ENCODE measurements around the gene ALAS1.

The ALAS1 gene

DNA sequence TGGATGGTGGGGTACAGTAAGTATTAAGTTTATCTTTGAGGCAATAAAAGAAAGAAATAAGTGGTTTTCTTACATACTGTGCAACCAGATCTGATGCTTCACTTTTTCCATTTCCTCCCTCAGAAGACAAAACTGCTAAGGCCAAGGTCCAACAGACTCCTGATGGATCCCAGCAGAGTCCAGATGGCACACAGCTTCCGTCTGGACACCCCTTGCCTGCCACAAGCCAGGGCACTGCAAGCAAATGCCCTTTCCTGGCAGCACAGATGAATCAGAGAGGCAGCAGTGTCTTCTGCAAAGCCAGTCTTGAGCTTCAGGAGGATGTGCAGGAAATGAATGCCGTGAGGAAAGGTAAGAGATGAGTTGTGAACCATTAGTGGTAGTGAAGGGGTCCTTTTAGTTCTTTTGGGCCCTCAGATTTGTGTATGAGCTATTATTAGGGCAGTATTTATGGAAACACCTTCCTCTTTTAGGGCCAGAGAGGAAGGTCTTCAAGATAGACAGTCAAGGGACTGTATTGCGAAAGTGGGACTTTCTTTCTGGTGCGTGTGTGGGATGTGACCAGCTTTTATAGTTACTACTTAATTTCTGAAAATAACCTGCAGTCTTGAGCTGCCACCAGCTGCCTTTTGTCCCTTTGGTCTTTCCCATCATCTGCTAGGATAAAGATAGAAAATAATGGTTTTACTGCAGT, 4.6 kb downstream of the ALAS1 start:
- no peak for DNase-seq

DNA sequence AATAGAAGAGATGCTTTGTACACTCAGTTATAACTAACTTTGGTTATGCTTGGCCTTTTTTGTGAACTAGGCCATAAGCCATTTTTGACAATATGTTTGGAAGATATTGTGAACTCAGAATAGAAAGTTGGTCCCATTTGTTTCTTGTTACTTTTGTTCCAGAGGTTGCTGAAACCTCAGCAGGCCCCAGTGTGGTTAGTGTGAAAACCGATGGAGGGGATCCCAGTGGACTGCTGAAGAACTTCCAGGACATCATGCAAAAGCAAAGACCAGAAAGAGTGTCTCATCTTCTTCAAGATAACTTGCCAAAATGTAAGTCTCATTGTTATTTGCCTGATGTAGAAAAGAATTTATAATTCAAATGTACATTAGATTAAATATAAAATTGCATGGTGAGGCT, 5.7 kb downstream of the ALAS1 start:
- DNase-seq, result no peak

DNA sequence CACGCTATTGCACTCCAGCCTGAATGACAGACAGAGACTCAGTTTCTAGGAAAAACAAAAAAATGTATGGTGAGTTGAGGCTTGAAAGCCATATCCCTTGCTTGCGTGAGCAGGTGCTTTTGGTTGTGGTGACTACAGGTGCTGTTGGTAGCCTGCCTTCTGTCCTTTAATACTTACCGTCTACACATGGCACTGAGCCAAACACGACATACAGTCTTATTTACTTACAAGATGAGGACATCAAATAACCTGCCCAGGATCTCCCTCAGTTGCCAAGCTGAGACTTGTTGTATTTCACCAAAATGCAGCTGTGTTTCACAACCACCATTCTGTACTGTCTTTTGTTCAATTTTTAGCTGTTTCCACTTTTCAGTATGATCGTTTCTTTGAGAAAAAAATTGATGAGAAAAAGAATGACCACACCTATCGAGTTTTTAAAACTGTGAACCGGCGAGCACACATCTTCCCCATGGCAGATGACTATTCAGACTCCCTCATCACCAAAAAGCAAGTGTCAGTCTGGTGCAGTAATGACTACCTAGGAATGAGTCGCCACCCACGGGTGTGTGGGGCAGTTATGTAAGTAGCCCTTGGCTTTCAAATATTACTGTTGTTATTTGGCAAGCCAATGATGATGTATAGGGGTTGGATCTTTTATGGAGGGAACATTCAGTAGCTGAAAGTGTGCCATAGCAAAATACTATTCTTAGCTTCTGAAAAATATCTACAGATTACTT, 6.5 kb downstream of the ALAS1 start:
- DNase-seq, result no peak

DNA sequence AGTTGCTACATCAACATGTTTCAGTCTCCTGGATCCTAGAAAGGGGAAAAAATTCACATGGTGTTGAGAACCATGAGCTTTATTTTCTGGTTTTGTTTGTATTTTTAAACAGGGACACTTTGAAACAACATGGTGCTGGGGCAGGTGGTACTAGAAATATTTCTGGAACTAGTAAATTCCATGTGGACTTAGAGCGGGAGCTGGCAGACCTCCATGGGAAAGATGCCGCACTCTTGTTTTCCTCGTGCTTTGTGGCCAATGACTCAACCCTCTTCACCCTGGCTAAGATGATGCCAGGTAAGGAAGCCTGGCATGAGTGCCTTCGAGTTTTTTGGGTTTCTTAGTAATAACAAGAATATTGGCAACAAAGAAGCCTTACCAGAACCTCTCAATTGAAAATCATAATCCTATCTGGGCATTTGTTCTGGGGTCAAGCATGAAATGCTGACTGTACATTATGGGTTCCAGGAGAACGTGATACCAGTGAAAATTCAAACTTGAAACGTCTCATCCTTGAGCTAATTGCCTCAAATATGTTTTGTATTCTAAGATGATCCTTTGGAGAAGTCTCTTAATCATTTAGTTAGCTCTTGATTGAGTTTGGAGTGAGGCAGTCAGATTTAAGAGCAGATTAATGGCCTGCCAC, 7.9 kb downstream of the ALAS1 start:
- no peak for DNase-seq

DNA sequence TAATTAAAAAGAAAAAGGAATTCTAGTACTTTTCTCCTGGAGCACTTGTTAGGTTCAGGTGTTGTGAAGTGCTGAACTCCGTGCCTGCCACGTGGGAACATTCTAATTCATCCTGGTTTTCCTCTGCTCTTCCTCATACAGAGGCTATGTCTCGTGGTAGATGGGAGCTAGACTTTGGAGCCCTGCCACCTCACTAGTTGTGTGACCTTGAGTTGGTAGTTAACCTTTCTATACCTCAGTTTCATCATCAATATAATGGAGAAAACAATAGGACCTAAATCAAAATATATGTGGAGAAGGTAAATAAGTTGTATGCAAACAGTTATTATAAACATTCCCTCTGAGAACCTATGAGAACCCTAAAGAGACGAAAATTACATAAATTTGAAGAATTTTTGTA, 10.6 kb downstream of the ALAS1 start:
- no peak for DNase-seq

DNA sequence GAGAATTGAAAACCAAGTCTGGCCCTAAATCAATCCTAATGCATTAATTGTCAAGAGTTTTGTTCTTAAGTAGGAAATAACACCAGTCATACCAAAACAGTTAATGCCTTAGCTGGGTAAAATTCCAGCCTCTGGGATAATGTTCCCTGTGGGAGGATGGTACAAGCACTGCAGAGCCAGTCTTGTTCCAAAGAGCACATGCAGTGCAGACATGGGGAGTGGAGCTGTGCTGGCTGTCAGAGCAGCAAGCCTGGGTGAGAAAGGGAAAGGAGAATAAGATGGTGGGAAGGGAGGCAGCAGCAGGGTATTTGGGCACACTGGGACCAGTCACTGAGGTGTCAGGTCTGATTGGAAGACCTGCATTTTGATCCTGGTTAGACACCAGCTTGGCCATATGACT, 12.1 kb downstream of the ALAS1 start:
- DNase-seq, result no peak

DNA sequence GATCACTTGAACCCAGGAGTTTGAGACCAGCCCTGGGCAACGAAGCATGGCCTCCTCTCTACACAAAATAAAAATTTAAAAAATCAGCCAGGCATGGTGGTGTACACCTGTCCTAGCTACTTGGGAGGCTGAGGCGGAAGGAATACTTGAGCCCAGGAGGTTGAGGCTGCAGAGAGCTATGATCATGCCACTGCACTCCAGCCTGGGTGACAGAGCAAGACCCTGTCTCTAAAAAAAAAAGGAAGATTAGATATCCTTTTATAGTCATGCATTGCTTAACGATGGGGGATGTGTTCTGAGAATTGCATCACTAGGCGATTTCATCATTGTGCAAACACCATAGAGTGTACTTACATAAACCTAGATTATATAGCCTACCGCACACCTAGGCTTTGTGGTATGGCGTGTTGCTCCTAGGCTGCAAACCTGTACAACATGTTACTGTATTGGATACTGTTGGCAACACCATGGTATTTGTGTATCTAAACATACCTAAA, 12.6 kb downstream of the ALAS1 start:
- no peak for DNase-seq

DNA sequence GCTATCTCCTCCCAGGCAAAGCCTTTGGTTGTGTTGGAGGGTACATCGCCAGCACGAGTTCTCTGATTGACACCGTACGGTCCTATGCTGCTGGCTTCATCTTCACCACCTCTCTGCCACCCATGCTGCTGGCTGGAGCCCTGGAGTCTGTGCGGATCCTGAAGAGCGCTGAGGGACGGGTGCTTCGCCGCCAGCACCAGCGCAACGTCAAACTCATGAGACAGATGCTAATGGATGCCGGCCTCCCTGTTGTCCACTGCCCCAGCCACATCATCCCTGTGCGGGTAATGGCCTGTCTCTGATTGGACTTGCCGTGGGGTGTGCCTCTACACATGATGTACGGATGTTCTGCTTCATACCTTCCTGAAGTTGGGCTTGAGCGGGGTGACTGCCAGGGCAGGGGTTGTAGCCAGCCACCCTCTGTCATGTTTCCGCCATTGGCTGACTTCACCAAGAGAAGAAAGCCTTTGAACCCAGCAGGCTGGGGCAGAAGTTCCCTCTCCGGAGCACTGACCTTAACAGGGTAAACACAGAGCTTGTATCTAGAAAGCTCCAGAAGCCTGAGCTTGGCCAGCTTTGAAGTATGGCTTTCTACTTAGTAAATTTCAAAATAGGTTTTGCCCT, 13.4 kb downstream of the ALAS1 start:
- no peak for DNase-seq

DNA sequence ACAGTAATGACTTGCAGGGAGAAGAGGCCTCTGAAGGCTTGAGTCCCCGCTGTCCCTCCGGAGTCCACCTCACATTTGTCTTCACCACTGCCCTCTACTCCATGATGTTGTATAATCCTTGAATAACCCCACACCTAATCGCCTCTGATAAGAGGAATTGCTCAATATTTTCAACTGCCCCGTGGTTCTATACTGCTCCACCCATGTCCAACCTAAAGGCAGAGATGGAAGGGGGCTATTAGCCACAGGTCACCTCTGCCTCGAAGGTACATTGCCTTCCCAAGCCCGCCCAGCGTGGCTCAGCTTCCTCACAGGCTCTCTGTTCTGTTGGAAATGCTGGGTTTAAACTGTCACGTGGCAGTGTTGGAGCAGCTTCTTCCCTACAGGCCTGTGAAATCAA, 15.0 kb downstream of the ALAS1 start:
- no peak for DNase-seq

DNA sequence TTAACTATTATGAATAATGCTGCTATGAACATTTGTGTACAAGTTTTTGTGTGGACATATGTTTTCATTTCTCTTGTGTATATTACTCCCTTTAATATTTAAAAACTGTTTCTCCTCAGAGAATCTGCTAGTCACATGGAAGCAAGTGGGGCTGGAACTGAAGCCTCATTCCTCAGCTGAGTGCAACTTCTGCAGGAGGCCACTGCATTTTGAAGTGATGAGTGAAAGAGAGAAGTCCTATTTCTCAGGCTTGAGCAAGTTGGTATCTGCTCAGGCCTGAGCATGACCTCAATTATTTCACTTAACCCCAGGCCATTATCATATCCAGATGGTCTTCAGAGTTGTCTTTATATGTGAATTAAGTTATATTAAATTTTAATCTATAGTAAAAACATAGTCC, 15.9 kb downstream of the ALAS1 start:
- DNase-seq, result no peak

DNA sequence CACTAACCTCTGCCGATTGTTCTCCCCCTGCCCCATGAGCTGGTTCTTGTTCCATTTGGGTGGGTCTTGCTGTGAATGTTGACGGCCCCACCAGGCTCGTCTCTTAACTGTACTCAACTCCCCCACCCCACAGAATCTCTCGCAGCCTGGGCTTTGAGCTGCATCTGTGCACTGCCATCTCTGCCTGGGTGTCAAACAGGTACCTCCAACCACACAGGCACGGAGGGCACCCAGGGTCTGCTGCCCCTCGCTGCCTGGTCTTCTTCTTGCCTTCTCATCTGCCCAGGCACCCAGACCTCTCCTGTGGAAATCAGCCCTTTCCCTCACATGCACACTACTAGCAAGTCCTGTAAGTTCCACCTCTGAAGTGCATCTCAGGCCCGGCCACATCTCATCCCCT, 17.4 kb downstream of the ALAS1 start:
- no peak for DNase-seq

DNA sequence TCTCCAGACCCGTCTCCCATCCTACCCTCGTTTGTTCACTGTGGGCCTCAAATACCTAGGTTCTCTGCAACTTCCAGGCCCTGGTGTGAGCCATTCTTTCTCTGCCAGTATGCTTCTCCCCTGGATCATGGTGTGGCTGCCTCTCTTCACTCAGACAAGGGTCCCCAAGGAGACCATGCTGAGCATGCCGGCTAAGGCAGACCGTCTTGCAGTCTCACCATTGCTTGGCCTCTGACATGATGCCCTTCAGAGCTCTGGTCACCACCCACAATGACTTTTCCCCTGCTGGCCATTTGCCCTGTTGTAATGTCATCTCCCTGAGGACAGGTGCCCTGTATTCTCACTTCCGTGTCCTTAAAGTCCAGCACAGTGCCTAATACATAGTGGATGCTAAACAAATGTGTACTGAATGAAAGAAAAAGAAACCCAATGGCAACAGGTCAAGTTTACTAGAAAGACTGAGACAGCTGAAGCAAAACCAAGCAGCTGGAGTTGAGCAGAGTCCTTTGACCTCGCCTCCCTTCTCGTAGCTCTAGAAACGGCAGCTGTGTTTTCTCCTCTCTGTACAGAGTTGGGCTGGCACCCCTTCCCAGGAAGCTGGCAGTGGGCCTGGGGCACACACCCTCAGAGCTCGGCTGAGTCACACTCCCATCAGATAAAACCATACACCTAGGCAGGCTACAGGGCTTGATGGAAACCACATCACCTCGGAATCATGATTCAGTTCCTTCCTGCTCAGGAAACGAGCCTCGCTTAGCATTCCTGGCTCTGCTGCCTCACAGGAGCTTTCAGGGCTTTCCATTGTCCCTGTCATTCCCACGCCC, 18.8 kb downstream of the ALAS1 start:
- peak; percentile 54 for DNase-seq

DNA sequence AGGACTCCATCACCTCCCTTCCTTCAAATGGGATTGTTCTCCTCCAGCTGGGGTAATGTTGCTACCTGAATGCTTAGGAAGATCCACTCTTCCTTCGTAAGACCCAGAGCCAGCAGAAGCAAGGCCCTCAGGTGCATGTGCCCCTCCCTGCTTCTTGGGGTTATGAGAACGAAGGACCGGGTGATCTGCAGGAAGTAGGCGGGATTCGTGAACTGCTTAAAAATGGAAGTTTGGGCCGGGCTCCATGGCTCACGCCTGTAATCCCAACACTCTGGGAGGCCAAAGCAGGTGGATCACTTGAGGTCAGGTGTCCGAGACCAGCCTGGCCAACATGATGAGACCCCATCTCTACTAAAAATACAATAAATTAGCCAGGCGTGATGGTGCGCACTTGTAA, 19.4 kb downstream of the ALAS1 start:
- peak; percentile 24 for DNase-seq

DNA sequence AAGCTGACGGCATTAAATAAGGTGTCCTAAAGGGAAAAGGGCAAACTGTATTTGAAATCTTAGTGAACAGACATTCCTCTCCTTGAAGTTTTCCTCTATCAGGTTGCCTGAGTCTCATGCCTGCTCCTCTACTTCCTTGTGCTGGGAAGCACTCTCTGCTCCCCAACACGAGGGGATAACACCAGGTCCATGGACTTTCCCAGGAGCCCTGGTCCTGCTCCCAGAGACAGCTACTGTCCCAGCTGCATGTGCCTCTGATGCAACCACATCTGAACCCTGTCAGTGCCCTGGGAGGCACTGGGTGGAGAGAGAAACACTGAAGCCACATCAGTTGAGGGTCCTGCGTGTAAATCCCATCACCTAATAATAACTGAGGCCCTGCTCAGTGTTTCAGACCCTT, 20.1 kb downstream of the ALAS1 start:
- no peak for DNase-seq

DNA sequence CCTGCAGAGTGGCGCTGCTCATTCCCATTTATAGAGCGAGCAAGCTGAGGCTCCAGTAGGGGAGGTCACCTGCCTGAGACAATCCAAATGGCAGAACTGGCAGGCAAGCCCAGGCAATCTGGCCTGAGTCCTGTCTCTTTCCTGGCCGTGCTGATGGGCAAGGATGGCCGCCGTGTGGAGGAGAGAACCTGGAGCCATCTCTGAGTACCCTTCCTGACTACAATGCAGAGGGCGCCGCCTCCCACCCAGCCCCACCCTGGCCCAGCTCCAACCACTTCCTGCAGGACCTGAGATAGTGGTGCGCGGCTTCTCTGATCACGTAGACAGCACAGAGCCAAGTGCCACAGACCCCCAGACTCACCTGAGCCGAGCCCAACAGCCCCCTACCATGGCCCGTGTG, 20.5 kb downstream of the ALAS1 start:
- peak; percentile 40 for DNase-seq

DNA sequence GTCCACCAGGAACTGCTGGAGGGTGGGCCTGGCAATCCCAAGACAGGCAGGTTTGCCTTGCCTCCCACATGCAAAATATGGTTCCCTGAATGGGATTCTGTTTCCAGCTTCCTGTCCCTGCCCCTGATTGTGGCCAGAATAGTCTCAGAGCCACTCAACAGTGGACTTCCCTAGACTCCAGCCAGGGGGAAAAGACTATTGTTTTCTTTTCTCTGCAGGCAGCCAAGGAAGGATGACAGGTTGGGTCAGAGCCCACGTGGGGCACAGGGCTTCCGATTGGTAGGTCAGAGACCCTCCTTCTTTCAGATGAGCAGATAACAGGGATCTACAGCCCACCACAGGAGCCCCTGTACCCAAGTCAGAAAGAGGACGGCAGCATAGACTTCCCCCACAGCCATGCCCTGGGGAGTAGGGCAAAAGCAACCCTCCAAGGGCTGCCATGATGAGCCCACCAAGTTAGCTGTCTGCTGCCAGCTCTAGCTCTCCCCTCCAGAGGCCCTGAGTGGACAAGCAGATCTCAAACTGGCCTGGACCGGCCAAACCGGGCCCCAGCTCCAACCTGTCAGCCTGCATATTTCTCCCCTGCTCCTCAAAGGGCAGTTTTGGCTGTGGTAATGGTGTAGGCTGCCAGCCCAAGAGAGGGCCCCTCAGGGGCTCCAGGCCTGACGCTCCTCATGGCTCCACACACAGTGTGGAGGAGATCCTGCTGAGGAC, 21.1 kb downstream of the ALAS1 start:
- DNase-seq, result no peak

DNA sequence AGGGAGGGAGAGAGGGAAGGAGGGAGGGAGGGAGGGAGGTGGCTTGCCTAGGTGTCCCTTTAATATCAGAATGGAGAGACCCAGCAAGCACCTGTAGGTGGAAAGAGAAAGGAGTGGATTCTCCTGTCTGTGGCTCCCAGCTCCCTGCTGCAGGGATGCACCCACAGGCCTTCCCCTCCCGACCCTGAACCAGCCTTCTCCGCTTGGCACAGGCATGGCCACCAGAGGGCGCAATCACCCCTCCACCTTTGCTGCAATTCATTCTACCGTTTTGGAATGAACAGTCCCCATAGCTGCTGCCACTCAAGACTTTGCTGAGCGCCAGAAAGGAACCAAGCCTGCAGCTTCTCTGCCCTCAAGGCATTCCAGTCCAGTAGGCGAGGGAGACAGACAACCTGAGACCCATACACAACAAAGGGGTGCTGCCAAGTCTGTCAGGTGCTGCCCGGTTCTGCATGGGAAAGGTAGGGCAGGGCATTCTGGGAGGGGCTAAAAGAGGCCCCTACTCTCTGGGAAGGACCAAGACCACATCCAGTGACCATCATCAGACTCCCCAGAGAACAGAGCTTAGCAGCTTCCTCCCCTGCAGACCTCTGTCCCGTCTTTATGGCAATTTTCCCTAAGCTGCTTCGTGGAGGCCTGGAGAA, 22.5 kb downstream of the ALAS1 start:
- DNase-seq, result peak; percentile 85

DNA sequence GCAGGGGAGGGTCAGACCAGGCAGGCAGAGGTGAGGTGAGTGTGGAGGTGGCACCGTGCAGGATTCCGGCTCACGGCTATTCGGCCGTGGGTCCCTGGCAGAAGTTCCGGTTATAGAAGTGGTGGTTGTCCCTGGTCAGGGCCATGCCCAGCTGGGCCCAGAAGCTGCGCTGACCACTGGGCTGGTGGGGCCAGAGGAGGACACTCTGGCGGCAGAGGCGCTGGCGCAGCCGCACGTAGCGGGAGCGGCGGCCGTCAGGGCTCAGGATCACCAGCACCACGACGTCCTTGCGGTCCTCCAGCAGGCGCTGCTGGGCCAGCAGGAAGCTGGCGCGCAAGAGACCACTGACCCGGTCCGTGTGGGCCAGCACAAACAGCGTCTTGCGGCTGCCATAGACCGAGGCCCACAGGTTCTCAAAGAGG, 23.2 kb downstream of the ALAS1 start:
- no peak for DNase-seq

DNA sequence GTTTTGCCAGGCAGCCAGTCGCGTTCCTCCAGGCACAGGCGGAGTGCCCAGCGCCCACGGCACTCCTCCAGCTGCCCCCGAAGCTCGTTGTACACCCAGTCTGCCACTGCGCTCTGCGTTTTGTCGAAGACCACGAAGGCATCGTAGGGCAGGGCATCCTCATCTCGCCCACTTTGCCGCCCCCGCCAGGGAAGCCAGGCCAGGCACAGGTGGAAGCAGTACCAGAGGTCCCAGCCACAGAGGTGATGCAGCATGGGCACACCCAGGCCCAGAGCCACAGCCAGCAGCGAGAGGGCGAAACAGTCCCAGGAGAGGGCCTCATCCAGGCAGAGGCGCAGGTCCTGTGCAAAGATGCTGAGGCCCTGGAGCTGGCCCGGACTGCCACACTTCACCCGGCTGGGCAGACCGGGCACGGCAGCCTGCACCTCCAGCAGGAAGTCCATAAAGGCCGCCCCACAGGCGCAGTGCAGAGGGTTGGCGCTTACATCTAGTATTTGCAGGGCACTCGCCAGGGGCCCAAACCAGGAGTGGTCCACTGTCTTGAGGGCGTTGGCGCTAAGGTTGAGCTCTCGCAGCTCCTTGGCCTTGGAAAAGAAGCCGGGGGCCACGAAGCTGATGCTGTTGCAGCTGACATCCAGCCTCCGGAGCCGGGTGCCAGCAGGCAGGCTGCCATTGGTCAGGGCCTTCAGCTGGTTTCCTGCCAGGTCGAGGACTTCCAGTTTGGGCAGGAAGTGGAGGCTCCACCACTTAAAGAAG, 23.8 kb downstream of the ALAS1 start:
- DNase-seq, result peak; percentile 77

DNA sequence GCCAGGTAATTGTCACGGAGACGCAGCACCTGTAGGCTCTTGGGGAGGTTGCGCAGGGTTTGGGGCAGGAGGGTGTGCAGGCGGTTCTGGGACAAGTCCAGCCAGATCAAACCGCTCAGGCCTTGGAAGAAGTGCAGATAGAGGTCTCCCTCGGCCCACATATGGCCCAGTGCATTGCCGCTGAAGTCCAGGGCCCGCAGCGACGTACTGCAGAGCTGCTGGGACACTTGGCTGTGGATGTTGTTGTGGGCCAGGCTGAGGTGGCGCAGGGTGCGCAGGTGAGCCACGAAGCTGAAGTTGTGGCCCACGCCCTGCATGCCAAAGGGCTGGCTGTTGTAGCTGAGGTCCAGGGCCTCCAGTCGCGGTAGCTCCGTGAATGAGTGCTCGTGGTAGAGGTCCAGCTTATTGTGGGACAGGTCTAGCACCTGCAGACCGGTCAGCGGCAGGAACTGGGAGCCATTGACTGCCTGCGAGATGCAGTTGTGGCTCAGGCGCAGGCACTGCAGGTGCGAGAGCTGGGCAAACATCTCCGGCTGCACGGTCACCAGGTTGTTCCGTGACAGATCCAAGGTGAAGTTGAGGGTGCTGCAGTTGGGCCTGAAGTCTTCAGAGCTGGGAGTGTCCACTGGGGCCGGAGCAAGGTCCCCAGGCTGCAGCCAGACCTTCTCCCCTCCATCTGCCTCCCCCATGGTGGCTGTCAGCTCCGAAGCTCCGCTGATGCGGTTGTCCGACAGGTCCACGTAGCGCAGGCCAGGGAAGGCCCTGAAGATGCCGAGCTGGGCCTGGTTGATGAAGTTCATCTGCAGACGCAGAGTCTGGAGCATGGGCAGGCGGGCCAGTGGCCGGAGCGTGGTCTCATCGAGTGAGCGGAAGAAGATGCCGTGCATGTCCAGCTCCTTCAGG, 24.6 kb downstream of the ALAS1 start:
- DNase-seq, result no peak

Measured in CD4-positive, alpha-beta T cell treated with Interleukin-21 for 1 hour (primary cell).